PC-3 (cell line): ENCODE data around the gene CDK1. TPM values are rescaled to one million over a fixed set of nuclear protein-coding genes. Genes with fewer than 3 reads are reported as not detected.

ENCODE experiments used
- ATAC-seq: fragments of 200-7000 bp; cut with Tn5 transposase; 2 replicates; pipeline ENCODE4 v1.9.1; 2020; ENCODE audit warnings: mild to moderate bottlenecking, moderate library complexity
- BruUV-seq: library from RNA; stranded (reverse); fragments of 400-500 nt; replicated peaks from 2 replicates; lab custom pipeline; 2021; lab: Mats Ljungman, UMichigan
- CTCF ChIA-PET: fragments of 300-600 bp; sonication (Branson Sonifier 250); formaldehyde crosslinking; loops from one replicate; lab custom pipeline; 2022; ENCODE audit warnings: antibody characterized with exemption; lab: Charles Lee
- POLR2A ChIA-PET: fragments of 300-600 bp; sonication (Branson Sonifier 250); formaldehyde crosslinking; loops from one replicate; lab custom pipeline; 2022; ENCODE audit warnings: antibody characterized with exemption; ENCODE audit not compliant: unreplicated experiment; lab: Charles Lee
- DNase-seq: peaks from one replicate; pipeline ENCODE4 v3.0.0-alpha.2; 2015
- H2AFZ ChIP-seq: fragments of 300-600 bp; sonication (generic); 2 replicates; pipeline ENCODE4 v1.6.0; 2016; ENCODE audit warnings: antibody characterized with exemption, low read length
- H3F3A ChIP-seq: fragments of 300-600 bp; sonication (generic); one replicate; pipeline ENCODE4 v1.6.0; 2017; ENCODE audit warnings: antibody characterized with exemption, low read length, control low read depth, mild to moderate bottlenecking; ENCODE audit not compliant: unreplicated experiment
- H3K27ac ChIP-seq: fragments of 300-600 bp; sonication (generic); 2 replicates; pipeline ENCODE4 v1.5.1; 2016; ENCODE audit warnings: mild to moderate bottlenecking, low read length
- H3K27me3 ChIP-seq: fragments of 300-600 bp; sonication (generic); 2 replicates; pipeline ENCODE4 v1.6.1; 2016; ENCODE audit warnings: low read length, mixed read lengths
- H3K36me3 ChIP-seq: fragments of 300-600 bp; sonication (generic); 2 replicates; pipeline ENCODE4 v1.6.1; 2016; ENCODE audit warnings: low read depth, mixed run types, low read length, mixed read lengths
- H3K4me1 ChIP-seq: fragments of 300-600 bp; sonication (generic); 2 replicates; pipeline ENCODE4 v1.5.1; 2016; ENCODE audit warnings: low read length; ENCODE audit not compliant: insufficient read depth
- H3K4me2 ChIP-seq: fragments of 300-600 bp; sonication (generic); 2 replicates; pipeline ENCODE4 v1.6.0; 2016; ENCODE audit warnings: low read length
- H3K4me3 ChIP-seq: fragments of 300-600 bp; sonication (generic); 2 replicates; pipeline ENCODE4 v1.5.1; 2016; ENCODE audit warnings: mild to moderate bottlenecking, low read length, mixed read lengths
- H3K79me2 ChIP-seq: fragments of 300-600 bp; sonication (generic); 2 replicates; pipeline ENCODE4 v1.6.1; 2017; ENCODE audit warnings: low read length, mixed read lengths
- H3K9ac ChIP-seq: fragments of 300-600 bp; sonication (generic); 2 replicates; pipeline ENCODE4 v1.6.0; 2016; ENCODE audit warnings: mild to moderate bottlenecking, low read length
- H3K9me2 ChIP-seq: fragments of 300-600 bp; sonication (generic); replicated peaks from 2 replicates; pipeline ENCODE4 v1.6.1; 2016; ENCODE audit warnings: mixed run types, low read length, mixed read lengths
- H3K9me3 ChIP-seq: fragments of 300-600 bp; sonication (generic); 2 replicates; pipeline ENCODE4 v1.6.1; 2016; ENCODE audit warnings: low read length, mixed read lengths
- H4K20me1 ChIP-seq: fragments of 300-600 bp; sonication (generic); 2 replicates; pipeline ENCODE4 v1.6.1; 2016; ENCODE audit warnings: low read length, mixed read lengths
- CTCF ChIP-seq: fragments of 300-600 bp; sonication (generic); conservative IDR thresholded peaks from 2 replicates; pipeline ENCODE4 v1.5.1; 2017; ENCODE audit warnings: antibody characterized with exemption, low read depth, mild to moderate bottlenecking, low read length
- EZH2 ChIP-seq: fragments of 300-600 bp; sonication (generic); IDR thresholded peaks from one replicate; pipeline ENCODE4 v1.6.1; 2017; ENCODE audit warnings: antibody characterized with exemption, mild to moderate bottlenecking, low read length; ENCODE audit not compliant: unreplicated experiment
- EZH2phosphoT487 ChIP-seq: fragments of 300-600 bp; sonication (generic); IDR thresholded peaks from 2 replicates; pipeline ENCODE4 v1.6.1; 2018; ENCODE audit warnings: mild to moderate bottlenecking, antibody characterized with exemption, low read length, borderline replicate concordance
- intact Hi-C: fragments of 100-400 bp; cut with micrococcal nuclease; formaldehyde crosslinking; loops from 2 replicates; pipeline ENCODE4 v1.9.0; 2023
- total RNA-seq: library from RNA; depleted of rRNA; stranded (reverse); fragments of >200 nt; gene quantifications from 2 replicates; pipeline ENCODE4 v1.2.3, GENCODE V29; 2014

CDK1 gene
- total RNA-seq, 1 experiment from 2014 or later = 202 TPM

GRCh38 chr10:60795465-60796202 lies 17.4 kb downstream of the CDK1 start:
- ChIA-PET CTCF (interaction anchor here (0.6 kb wide), 1 partner anchor 11 kb away, joined by 4 read pairs; no protein-coding TSS in a partner anchor), POLR2A (no interaction called here)
- TF ChIP-seq EZH2 = no peak
- TF ChIP-seq EZH2phosphoT487 = no peak
- TF ChIP-seq CTCF = no peak
- intact Hi-C loops = no loop called here
- Histone ChIP-seq H4K20me1 (peaks cover 37% of the 10 kb centered on the region), H3K4me3 (no peak overlapping the region), H3K9ac (no peak overlapping the region), H3K36me3 (peaks cover 67% of the 10 kb centered on the region), H3K9me2 (no peaks in the 10 kb centered on the region), H3K79me2 (peaks cover 35% of the 10 kb centered on the region), H3K4me2 (no peak overlapping the region), H3K9me3 (no peaks in the 10 kb centered on the region), H3K27ac (no peak overlapping the region), H3K27me3 (no peaks in the 10 kb centered on the region), H3F3A (peaks cover 16% of the 10 kb centered on the region), H2AFZ (no peak overlapping the region), H3K4me1 (peaks cover under 1% of the 10 kb centered on the region; the same call in 1 of the 2 replicates)
- ATAC-seq (no peak), DNase-seq (no peak)
- no TSS peak for BruUV-seq

GRCh38 chr10:60796481-60796880 lies 18.2 kb downstream of the CDK1 start:
- H3K27me3 ChIP-seq = no peaks in the 10 kb centered on the region
- no peak overlapping the region for H3K4me3 ChIP-seq
- H3K9ac ChIP-seq = no peak overlapping the region
- no peak overlapping the region for H3K4me2 ChIP-seq
- peaks cover 9% of the 10 kb centered on the region for H3K4me1 ChIP-seq
- no peak overlapping the region for H2AFZ ChIP-seq
- H4K20me1 ChIP-seq = peaks cover 29% of the 10 kb centered on the region
- POLR2A ChIA-PET = no interaction called here
- H3K27ac ChIP-seq = no peak overlapping the region
- ATAC-seq (no peak), DNase-seq (no peak)
- CTCF ChIA-PET = no interaction called here
- TF ChIP-seq EZH2 (no peak), CTCF (no peak), EZH2phosphoT487 (no peak)
- H3K79me2 ChIP-seq = peaks cover 27% of the 10 kb centered on the region
- H3F3A ChIP-seq = peaks cover 20% of the 10 kb centered on the region
- no peaks in the 10 kb centered on the region for H3K9me2 ChIP-seq
- BruUV-seq = no TSS peak
- intact Hi-C loops = no loop called here
- H3K9me3 ChIP-seq = no peaks in the 10 kb centered on the region
- peaks cover 59% of the 10 kb centered on the region for H3K36me3 ChIP-seq

DNA sequence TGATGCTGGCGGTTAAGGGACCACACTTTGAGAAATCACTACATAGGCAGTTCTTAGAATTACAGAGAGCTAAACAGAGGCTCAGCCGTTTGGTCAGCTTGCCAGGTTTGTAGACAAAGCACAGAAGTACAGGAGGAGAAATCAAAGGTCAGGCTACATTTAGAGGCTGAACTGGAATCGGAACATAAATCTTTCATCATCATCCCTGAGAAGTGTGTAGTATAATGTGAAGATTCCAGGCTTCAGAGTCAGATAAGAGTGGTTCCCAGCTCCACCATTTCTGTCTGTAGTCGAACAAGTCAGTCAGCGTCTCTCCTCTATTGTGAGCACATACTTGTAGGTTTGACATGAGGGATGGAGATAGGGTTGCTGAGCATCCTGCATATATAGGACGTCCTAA lies 18.9 kb downstream of the CDK1 start:
- no peak for TF ChIP-seq CTCF
- ChIA-PET CTCF (no interaction called here), POLR2A (no interaction called here)
- H4K20me1 ChIP-seq = peaks cover 24% of the 10 kb centered on the region
- DNase-seq = no peak
- H3K4me3 ChIP-seq = no peak overlapping the region
- H3K36me3 ChIP-seq = peaks cover 52% of the 10 kb centered on the region
- no peaks in the 10 kb centered on the region for H3K27me3 ChIP-seq
- no peak overlapping the region for H3K9ac ChIP-seq
- H2AFZ ChIP-seq = no peak overlapping the region
- H3K79me2 ChIP-seq = peaks cover 20% of the 10 kb centered on the region
- intact Hi-C loops = no loop called here
- H3K4me2 ChIP-seq = no peak overlapping the region
- H3F3A ChIP-seq = peaks cover 20% of the 10 kb centered on the region
- no peak overlapping the region for H3K27ac ChIP-seq
- ATAC-seq = no peak
- H3K9me2 ChIP-seq = no peaks in the 10 kb centered on the region
- H3K9me3 ChIP-seq = no peaks in the 10 kb centered on the region
- H3K4me1 ChIP-seq = peaks cover 15% of the 10 kb centered on the region
- no TSS peak for BruUV-seq
